VCaP (cell line): ENCODE data around the gene CORIN.

Experiments used
- H3K27ac ChIP-seq: fragments of 450-650 bp; 2 replicates; pipeline ENCODE4 v1.5.1; 2017
- CTCF ChIP-seq: fragments of 450-650 bp; conservative IDR thresholded peaks from 2 replicates; pipeline ENCODE4 v1.5.1; 2017; ENCODE audit warnings: mild to moderate bottlenecking, moderate library complexity

The CORIN gene

GRCh38 chr4:47674144-47674543 is 163.7 kb downstream of the CORIN start:
- TF ChIP-seq CTCF, result no peak
- H3K27ac ChIP-seq, result no peak overlapping the region

DNA sequence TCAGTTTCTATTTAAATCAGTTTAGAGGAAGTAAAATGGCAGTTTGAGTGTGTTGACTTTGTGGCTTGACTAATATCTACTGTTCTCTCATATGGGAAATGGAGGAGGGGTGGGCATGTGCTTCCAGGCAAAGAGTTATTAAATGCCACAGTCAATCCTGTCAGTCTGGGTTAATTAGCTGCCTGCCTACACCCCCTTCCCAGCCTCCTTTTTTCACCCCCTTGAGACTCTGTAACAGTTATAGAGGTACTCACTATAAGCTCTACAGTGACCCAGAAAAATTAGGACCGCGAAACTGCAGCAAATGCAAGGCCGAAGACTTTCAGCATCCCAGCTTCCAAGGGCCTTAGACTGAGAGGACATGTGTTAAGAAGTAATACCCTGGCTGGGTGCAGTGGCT is 165.2 kb downstream of the CORIN start:
- no peak for TF ChIP-seq CTCF
- H3K27ac ChIP-seq, result no peak overlapping the region

DNA sequence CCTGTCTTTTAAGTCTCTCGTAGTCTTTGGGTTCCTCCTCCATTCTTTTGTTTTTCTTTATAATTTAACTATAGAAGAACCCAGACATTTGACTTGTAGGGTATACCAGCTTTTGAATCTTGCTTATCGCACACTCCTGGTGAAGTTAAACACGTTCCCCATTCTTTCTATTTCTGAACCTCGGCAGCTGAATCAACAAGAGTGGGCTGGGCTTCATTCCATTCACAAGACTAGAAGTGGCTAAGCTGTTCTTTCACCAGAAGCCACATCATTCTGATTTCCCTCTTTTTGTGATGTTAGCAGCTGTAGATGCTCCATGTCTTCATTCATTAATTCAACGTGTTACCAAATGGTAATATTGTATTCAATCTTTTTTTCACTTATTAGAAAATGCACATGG is 167.9 kb downstream of the CORIN start:
- H3K27ac ChIP-seq, result no peak overlapping the region
- TF ChIP-seq CTCF, result no peak

DNA sequence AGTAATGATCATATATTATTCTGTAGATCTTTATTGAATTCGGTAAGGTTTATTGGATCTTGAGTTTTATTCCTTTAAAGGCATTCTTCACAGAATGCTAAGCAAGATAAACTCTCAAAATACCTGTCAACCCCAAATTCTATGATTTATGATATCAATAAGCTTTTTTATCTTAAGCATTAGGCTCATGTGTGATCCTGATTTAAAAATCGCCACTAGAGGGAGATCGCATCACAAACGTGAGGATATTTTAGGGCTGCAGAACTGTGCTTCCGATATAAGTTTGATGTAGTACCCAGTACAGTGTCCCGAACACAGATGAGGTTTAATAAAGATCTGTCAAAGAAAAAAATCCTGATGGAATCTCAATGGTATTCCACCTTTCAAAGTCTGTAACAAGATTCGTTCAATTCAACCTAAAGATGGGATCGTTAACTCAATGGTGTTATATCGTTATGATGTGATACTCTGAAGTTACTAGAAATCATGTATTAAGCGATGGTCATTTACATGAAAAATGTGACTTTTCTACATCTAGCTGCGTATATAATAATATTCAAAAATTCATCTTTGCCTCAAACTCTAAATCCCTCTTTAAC is 169.0 kb downstream of the CORIN start:
- peak; percentile 92 for TF ChIP-seq CTCF

DNA sequence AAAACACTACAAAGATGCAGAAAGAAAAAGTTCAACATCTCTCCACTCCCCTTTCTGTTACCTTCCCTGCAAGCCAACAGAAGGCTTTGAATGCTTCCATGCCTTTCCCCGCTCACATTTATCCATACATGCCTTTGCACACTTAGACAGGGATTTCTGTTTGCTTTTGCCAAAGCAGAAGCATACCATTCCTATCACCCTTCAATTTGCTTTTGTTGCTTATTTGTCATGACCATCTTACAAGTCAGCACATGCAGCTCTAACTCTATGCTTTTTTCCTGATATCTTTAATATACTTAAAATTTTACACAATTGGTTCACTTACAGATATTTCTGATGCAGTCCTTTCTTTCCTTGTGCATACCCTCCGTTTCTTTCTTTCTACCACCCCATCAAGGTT is 169.6 kb downstream of the CORIN start:
- H3K27ac ChIP-seq, result no peak overlapping the region
- TF ChIP-seq CTCF, result no peak

More for the DNA sequence above, 169.0 kb downstream of the CORIN start:
- H3K27ac ChIP-seq, result no peak overlapping the region

DNA sequence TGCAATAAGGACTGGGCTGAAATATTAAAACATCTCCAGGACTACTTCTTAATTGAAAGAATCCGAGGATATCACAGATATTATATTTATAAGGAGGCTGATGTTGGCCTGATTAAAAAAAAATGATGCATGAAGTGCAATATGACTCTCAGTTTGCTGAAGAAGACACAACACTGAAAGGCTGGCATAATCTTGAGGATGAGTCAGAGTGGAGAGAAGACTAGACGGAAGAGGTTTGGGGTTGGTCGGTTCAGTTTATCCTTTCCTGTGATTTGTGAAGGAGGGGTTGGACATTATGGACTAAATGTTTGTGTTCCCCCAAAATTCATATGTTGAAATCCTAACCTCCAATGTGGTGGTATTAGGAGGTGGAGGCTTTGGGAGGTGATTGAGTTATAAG is 170.3 kb downstream of the CORIN start:
- no peak overlapping the region for H3K27ac ChIP-seq
- no peak for TF ChIP-seq CTCF

DNA sequence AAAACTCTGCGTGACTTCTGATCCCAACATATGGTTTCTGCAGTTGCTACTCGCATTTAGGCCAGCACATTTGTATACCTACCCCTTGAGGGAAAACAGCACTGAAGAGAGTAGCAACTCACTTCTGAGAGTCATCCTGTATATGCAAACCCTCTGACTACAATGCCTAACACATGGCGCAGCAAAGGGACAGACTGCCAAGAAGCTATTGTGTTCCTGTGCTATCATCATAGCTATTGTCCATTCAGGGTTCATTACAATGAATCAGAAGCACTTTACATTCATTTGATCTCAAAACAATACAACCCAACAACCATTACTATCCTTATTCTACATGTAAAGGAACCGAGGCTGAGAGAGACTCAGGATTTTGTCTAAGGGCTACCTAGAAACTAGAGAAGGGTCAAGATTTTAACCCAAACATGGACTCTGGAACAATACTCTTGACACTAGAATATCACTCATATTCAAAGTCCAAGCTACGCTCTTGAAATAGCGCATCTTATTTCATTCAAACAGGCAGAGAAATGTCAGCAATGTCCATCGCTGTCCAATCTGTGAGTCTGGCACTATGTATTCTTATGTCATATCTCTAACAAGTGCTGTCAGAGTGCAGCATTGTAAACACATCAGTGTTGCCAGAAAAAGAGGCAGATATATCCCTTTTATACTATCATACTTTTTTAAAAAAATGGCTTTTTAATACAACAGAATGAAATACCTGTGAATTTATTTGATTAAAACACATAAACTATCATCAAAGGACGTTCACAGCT is 173.6 kb downstream of the CORIN start:
- H3K27ac ChIP-seq, result no peak overlapping the region
- no peak for TF ChIP-seq CTCF
